Panc1 (cell line): ENCODE data around the gene CCDC146. TPM values are rescaled to one million over a fixed set of nuclear protein-coding genes. Genes with fewer than 3 reads are reported as not detected.

ENCODE experiments used
- ATAC-seq: fragments of 200-7000 bp; cut with Tn5 transposase; 2 replicates; pipeline ENCODE4 v1.9.1; 2020; ENCODE audit warnings: mild to moderate bottlenecking, moderate library complexity
- BruUV-seq: library from RNA; stranded (reverse); fragments of 400-500 nt; replicated peaks from 2 replicates; lab custom pipeline; 2021; lab: Mats Ljungman, UMichigan
- CTCF ChIA-PET: fragments of 300-600 bp; sonication (Branson Sonifier 250); formaldehyde crosslinking; loops from one replicate; lab custom pipeline; 2022; ENCODE audit warnings: antibody characterized with exemption; lab: Charles Lee
- POLR2A ChIA-PET: fragments of 300-600 bp; sonication (Branson Sonifier 250); formaldehyde crosslinking; loops from one replicate; lab custom pipeline; 2022; ENCODE audit warnings: antibody characterized with exemption; lab: Charles Lee
- DNase-seq: peaks from one replicate; pipeline ENCODE4 v3.0.0-alpha.2; 2010; ENCODE audit warnings: low read depth, low spot score
- H3K27ac ChIP-seq: 2 replicates; pipeline ENCODE4 v1.5.1; 2011; ENCODE audit warnings: mild to moderate bottlenecking, low read length, inconsistent platforms
- H3K27me3 ChIP-seq: fragments of 200-500 bp; sonication (Bioruptor generic); 2 replicates; pipeline ENCODE4 v1.6.0; 2014; ENCODE audit warnings: low read length, inconsistent platforms; ENCODE audit not compliant: control insufficient read depth, insufficient read depth
- H3K36me3 ChIP-seq: fragments of 200-500 bp; sonication (Bioruptor generic); 2 replicates; pipeline ENCODE4 v1.5.1; 2014; ENCODE audit warnings: inconsistent platforms, mild to moderate bottlenecking, low read length, moderate library complexity; ENCODE audit not compliant: control insufficient read depth, insufficient read depth
- H3K4me1 ChIP-seq: 2 replicates; pipeline ENCODE4 v1.5.1; 2011; ENCODE audit warnings: inconsistent platforms, mild to moderate bottlenecking, low read length, moderate library complexity; ENCODE audit not compliant: control insufficient read depth, insufficient read depth
- H3K4me3 ChIP-seq, 2 experiments: 2 replicates each; pipeline ENCODE4 v1.5.1; 2011 to 2012; ENCODE audit warnings: low read depth in 2 of 2, low read length in 2 of 2, mild to moderate bottlenecking in 2 of 2, inconsistent platforms in 1 of 2, moderate library complexity in 1 of 2
- H3K9me3 ChIP-seq: fragments of 200-500 bp; sonication (Bioruptor generic); 2 replicates; pipeline ENCODE4 v1.5.1; 2014; ENCODE audit warnings: low read depth, mild to moderate bottlenecking, inconsistent platforms, low read length, moderate library complexity; ENCODE audit not compliant: control insufficient read depth, insufficient read depth
- CTCF ChIP-seq: fragments of 450-650 bp; IDR thresholded peaks from 2 replicates; pipeline ENCODE4 v1.5.1; 2017; ENCODE audit warnings: mild to moderate bottlenecking
- POLR2AphosphoS5 ChIP-seq: IDR thresholded peaks from 2 replicates; pipeline ENCODE4 v1.6.1; 2012; ENCODE audit warnings: mild to moderate bottlenecking, low read depth, low read length, moderate library complexity
- REST ChIP-seq, 2 experiments: IDR thresholded peaks; 2 replicates each; pipeline ENCODE4 v1.6.1; 2011 to 2012; ENCODE audit warnings: low read depth in 2 of 2, control low read depth in 1 of 2, low read length in 1 of 2, mild to moderate bottlenecking in 1 of 2, moderate library complexity in 1 of 2; ENCODE audit not compliant: insufficient read depth in 1 of 2
- SIN3A ChIP-seq: IDR thresholded peaks from 2 replicates; pipeline ENCODE4 v1.6.1; 2012; ENCODE audit warnings: low read depth, mild to moderate bottlenecking, low read length, moderate library complexity, borderline replicate concordance; ENCODE audit not compliant: insufficient read depth
- TCF7L2 ChIP-seq: IDR thresholded peaks from 2 replicates; pipeline ENCODE4 v1.6.1; 2011; ENCODE audit warnings: mild to moderate bottlenecking, low read depth, low read length, inconsistent platforms
- in situ Hi-C: cut with HindIII; loops from 2 replicates; pipeline ENCODE4 v1.10.0; 2016; ENCODE audit warnings: low sequenced_read_pairs, low pct_unique_long_range_greater_than_20kb
- intact Hi-C: fragments of 100-400 bp; cut with micrococcal nuclease; formaldehyde crosslinking; loops from one replicate; pipeline ENCODE4 v1.10.0; 2022; ENCODE audit not compliant: unreplicated experiment
- total RNA-seq: library from RNA; stranded (reverse); gene quantifications from one replicate; pipeline ENCODE4 v1.2.1, GENCODE V29; 2021; ENCODE audit not compliant: unreplicated experiment

CCDC146 gene
- total RNA-seq, 1 experiment from 2014 or later: 1.2 TPM

GRCh38 chr7:77284616-77285015 lies 162.2 kb downstream of the CCDC146 start:
- no peak overlapping the region for H3K4me3 ChIP-seq
- CTCF ChIA-PET: no interaction called here
- no peaks in the 10 kb centered on the region; the same call in 1 of the 2 replicates for H3K27me3 ChIP-seq
- no peaks in the 10 kb centered on the region for H3K9me3 ChIP-seq
- no peak overlapping the region for H3K27ac ChIP-seq
- ATAC-seq: no peak
- intact Hi-C loops (no loop called here), in situ Hi-C loops (no loop called here)
- TF ChIP-seq REST (IDR thresholded peaks at IDR 0.05; ENCODE audit: insufficient read depth in 1 of 2, low read depth in 2 of 2, low read length in 1 of 2) (no peak), CTCF (no peak), SIN3A (no peak), TCF7L2 (no peak), POLR2AphosphoS5 (no peak)
- no peak for DNase-seq
- H3K36me3 ChIP-seq: no peaks in the 10 kb centered on the region
- no peaks in the 10 kb centered on the region for H3K4me1 ChIP-seq
- no TSS peak for BruUV-seq
- POLR2A ChIA-PET: no interaction called here

DNA sequence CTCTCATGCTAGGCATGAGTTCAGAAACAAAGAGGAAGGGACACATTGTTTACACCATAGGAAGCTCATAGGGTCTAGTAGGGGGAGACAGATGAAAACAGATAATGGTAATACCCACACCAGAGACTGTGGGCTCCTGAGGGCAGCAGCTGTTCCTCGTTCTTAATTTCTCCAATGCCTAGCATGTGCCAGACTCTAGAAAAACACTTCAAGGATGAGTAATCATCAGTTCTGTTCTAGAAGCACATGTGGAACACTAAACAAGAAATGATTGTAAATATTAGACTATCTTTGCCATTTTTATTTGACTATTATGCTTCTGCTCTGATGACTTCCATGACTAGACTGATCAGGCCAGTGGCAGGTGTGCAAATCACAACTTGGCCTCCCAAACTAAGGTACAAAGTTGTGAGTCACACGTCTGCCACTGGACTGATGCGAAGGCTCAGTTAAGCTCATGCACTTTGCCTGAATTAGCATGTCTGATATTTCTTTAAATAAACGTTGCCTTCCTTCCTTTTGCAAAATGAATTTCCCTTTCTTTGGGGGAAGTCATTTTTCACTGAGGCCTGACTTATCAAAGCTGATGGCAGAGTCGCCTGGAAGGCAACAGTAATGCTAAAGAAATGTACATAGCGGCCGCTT lies 166.4 kb downstream of the CCDC146 start:
- Histone ChIP-seq H3K9me3 (no peaks in the 10 kb centered on the region), H3K27ac (no peak overlapping the region), H3K4me1 (no peaks in the 10 kb centered on the region), H3K36me3 (no peaks in the 10 kb centered on the region), H3K4me3 (no peak overlapping the region), H3K27me3 (no peaks in the 10 kb centered on the region)
- ATAC-seq: no peak
- in situ Hi-C loops (no loop called here), intact Hi-C loops (no loop called here)
- no TSS peak for BruUV-seq
- no peak for DNase-seq
- TF ChIP-seq POLR2AphosphoS5 (no peak), TCF7L2 (no peak), CTCF (no peak), SIN3A (no peak), REST (IDR thresholded peaks at IDR 0.05; ENCODE audit: insufficient read depth in 1 of 2, low read depth in 2 of 2, low read length in 1 of 2) (no peak)
- ChIA-PET CTCF (no interaction called here), POLR2A (no interaction called here)
